ENCODE results near the gene ZFP92.
A peak's percentile ranks its signal among the peaks of the same experiment; 100 is the strongest.

Gene ZFP92, protein sequence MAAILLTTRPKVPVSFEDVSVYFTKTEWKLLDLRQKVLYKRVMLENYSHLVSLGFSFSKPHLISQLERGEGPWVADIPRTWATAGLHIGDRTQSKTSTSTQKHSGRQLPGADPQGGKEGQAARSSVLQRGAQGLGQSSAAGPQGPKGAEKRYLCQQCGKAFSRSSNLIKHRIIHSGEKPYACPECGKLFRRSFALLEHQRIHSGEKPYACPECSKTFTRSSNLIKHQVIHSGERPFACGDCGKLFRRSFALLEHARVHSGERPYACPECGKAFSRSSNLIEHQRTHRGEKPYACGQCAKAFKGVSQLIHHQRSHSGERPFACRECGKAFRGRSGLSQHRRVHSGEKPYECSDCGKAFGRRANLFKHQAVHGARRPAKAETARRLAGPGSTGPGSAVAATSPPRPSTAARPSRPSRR

DNA sequence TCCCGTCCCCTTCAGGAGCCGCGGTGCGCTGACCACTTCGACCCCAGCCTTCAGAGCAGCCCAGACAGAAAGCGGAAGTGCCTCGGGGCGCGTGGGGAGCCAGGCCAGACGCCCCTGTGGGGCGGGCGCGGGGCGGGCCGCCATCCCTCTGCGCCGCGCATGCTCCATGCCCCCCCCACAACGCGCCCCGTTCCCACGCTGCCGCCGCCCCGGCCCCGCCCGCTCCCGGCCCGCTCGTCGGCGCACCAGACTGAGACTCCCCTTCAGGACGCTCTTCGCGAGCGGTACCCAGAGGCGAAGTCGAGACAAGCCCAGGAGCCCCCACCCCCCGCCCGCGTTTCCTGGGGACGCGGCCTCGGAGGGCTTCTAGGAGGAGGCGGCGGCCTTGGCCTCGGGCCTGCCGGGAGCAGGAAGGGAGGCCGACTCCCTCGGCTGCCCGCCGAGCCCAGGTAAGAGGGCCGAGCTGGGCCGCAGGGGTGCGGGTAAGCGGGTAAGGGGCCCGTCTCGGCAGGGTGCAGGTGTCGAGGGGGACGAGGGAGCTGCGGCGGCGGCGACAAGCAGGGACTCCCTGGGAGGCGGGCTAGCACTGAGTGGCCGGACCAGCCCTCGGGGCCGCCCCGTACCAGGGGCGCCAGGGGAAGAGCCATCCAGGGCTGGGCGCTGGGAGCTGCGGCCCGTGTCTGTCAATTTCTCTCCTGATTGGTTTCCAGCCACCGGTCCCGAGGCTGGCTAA lies at the start of gene ZFP92:
Gene ZFP92, plus strand, starts transcription at position 218 of the 733 bp plus-strand sequence. CDS start 6,851 bp downstream, outside the sequence.
- Histone ChIP-seq H3K36me3 (ENCODE audit: insufficient read depth, low read length) (no peaks in the 10 kb centered on the region), H3K9ac (ENCODE audit: low read depth, low read length) (peak within 1 kb of the TSS; percentile 10; the same call in 1 of the 2 replicates), H3K4me1 (ENCODE audit: insufficient read depth, low read length) (no peaks in the 10 kb centered on the region; the same call in 1 of the 2 replicates), H3K9me3 (ENCODE audit: control insufficient read depth, insufficient read depth, low read length) (no peaks in the 10 kb centered on the region)

DNA sequence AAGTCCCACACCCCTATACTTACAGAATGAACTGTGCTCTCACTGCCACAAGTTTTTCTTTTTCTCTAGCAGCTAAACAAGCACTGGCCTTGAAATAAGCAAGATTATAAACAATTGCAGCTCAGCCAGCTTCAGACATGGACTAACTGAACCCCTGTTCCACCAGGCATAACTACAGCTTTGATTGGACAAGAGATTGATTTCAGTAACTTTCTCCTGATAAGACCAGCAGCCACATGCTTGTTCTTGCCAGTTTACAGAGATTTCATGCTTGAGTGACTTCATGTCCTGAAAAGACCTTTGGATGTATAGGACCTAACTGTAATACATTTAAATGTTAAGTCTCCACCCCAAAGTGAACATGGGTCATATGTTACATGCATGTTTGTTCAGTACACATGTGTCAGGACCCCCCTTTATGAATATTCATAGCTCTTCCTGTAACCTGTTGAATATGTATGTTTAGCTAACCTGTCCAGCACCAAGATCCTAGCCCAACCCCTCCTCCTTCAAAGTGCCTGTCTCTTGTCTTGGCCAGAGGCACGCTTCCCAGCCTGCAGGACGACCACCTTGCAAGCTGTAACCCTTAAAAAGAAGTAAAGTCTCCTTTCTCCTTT lies 49.4 kb upstream of the ZFP92 start:
- no peak overlapping the region for H3K9ac ChIP-seq (ENCODE audit: low read depth, low read length)
- H3K36me3 ChIP-seq (ENCODE audit: insufficient read depth, low read length): no peaks in the 10 kb centered on the region
- H3K9me3 ChIP-seq (ENCODE audit: control insufficient read depth, insufficient read depth, low read length): peaks cover 3% of the 10 kb centered on the region; the same call in 1 of the 2 replicates
- H3K4me1 ChIP-seq (ENCODE audit: insufficient read depth, low read length): no peaks in the 10 kb centered on the region

DNA sequence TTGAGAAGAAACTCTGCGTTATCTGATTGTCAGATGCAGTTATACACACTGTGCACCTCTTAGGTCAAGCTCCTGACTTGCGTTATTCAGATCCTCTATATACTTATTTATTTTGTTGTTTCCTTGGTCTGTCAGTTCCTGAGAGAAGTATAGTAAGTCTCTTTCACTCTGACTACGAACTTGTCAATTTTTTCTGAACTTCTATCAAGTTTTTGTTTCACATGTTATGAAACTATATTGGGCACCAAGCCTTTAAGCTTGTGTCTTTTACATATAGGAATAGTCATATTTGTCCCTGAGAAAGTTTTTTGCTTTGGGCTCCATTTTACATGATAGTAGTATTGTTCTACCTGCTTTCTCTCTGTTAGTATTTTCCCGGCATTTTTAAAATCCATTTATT lies 45.6 kb upstream of the ZFP92 start:
- H3K9me3 ChIP-seq (ENCODE audit: control insufficient read depth, insufficient read depth, low read length): no peaks in the 10 kb centered on the region; the same call in 1 of the 2 replicates
- no peaks in the 10 kb centered on the region for H3K4me1 ChIP-seq (ENCODE audit: insufficient read depth, low read length)
- H3K9ac ChIP-seq (ENCODE audit: low read depth, low read length): no peak overlapping the region
- no peaks in the 10 kb centered on the region for H3K36me3 ChIP-seq (ENCODE audit: insufficient read depth, low read length)

DNA sequence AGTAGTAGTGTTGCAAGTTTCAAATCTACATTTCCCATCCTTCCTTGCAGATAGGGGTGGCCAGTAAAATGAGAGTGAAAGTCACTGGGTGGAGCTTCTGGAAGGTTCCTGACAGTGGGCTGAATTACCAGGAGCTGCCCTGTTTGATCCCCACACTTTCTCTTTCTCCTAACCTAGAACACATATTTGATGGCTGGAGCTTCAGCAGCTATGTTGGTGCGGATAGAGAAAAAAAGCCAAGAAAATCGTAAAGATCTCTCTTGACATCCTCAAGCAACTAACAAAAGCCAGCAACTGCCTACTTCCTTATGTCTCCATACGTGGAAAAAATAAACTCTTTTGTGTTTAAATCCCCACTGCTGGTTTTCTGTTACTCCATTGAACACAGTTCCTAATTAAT lies 45.2 kb upstream of the ZFP92 start:
- Histone ChIP-seq H3K36me3 (ENCODE audit: insufficient read depth, low read length) (no peaks in the 10 kb centered on the region), H3K9me3 (ENCODE audit: control insufficient read depth, insufficient read depth, low read length) (no peaks in the 10 kb centered on the region; the same call in 1 of the 2 replicates), H3K4me1 (ENCODE audit: insufficient read depth, low read length) (no peaks in the 10 kb centered on the region), H3K9ac (ENCODE audit: low read depth, low read length) (no peak overlapping the region)

DNA sequence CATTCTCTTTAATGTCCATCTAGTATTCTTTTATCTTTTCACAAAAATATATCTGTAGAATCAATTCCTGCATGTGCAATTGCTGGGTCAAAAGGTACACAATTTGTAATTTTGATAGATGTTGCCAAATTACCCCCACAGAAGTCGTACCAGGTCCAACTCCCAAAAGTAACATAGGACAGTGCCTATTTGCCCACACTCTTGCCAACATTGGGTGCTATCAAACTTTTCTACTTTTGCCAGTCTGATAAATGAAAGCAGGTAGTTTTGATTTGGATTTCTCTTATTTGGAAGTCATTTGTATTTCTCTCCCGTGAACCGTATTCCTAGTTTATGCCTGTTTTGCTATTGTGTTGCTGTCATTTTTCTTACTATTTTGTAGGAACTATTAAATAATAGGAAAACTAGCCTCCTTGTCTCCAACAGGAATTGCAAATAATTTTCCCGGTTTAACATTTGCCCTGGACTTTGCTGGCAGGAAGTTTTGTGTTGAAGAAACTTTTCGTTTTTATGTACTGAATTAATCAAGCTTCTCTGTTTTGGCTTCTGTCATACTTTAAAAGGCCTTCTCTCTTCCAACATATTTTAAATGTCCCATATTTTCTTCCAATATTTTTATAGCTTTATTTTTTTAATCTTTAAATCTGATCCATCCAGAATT lies 44.3 kb upstream of the ZFP92 start:
- H3K9me3 ChIP-seq (ENCODE audit: control insufficient read depth, insufficient read depth, low read length): no peaks in the 10 kb centered on the region; the same call in 1 of the 2 replicates
- no peak overlapping the region for H3K9ac ChIP-seq (ENCODE audit: low read depth, low read length)
- no peaks in the 10 kb centered on the region for H3K4me1 ChIP-seq (ENCODE audit: insufficient read depth, low read length)
- H3K36me3 ChIP-seq (ENCODE audit: insufficient read depth, low read length): no peaks in the 10 kb centered on the region

DNA sequence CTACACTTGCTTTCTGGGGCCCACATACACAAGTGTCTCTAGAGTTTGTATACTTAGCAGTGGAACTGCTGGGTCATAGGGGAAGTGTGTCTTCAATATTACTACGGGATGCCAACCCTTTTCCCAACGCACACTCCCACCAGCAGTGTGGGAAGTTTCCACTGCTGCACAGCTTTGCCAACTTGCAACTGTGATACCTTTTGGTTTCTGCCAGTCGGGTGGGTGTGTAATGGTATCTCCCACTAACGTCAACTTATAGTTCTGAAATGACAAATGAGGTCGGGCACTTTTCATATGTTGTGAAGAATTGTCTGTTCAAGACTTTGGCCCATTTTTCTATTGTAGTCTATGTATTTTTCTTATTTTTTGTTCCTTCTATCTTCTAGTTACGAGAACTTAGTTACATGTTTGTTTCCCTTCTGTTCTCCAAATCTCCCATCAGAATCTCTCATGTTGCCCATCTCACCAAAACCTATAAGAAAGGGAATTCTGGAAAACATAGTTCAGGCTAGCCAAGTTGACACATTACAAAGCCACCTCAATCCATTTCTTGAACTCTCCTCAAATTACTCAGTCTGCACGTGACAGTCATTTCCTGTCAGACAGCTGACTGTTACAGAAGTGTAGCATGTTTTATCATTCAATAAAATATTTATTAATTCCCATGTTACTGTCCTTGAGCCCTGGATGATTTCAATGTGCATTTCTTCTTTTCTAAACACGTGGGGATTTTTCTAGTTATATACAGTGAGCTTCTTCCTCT lies 40.8 kb upstream of the ZFP92 start:
- H3K9ac ChIP-seq (ENCODE audit: low read depth, low read length): no peak overlapping the region
- no peaks in the 10 kb centered on the region for H3K36me3 ChIP-seq (ENCODE audit: insufficient read depth, low read length)
- H3K4me1 ChIP-seq (ENCODE audit: insufficient read depth, low read length): no peaks in the 10 kb centered on the region
- H3K9me3 ChIP-seq (ENCODE audit: control insufficient read depth, insufficient read depth, low read length): no peaks in the 10 kb centered on the region; the same call in 1 of the 2 replicates

DNA sequence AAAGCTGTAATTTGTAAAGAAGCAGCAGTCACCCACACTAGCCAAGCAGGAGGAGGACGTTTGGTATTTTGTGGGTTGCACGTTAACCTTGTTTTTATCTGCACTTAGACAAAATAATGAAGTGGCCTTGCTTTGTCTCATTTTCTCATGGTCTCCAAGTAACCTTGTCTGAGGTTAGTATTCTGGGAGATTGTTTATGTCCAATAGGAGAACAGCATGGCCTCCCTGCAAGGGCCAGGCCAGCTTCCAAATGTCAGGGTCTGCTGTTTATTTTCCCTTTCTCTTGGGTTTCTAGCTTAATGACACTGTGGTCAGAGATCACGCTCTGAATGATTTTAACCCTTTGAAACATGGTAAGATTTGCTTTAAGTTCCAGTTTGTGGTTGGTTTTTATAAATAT lies 40.0 kb upstream of the ZFP92 start:
- H3K36me3 ChIP-seq (ENCODE audit: insufficient read depth, low read length): no peaks in the 10 kb centered on the region
- no peaks in the 10 kb centered on the region for H3K4me1 ChIP-seq (ENCODE audit: insufficient read depth, low read length)
- no peak overlapping the region for H3K9ac ChIP-seq (ENCODE audit: low read depth, low read length)
- no peaks in the 10 kb centered on the region; the same call in 1 of the 2 replicates for H3K9me3 ChIP-seq (ENCODE audit: control insufficient read depth, insufficient read depth, low read length)

DNA sequence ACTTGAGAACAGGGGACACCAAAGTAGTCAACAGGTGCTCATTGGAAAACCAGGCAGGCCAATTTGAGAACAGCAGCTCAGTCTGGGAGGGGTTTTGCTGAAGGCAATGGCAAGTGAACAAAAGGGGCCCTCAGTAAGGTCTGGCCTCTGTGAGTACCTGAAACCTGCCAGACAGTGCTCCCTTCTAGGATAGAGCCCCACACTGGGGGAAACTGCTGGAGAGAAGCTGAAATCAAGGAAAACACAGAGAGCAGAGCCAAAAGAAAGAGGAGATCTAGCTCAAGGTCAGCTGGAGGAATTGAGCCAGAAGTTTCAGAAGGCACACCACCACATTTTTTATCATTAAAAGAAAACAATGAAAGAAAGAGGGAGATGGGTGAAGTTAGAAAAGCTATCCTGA lies 38.3 kb upstream of the ZFP92 start:
- Histone ChIP-seq H3K9ac (ENCODE audit: low read depth, low read length) (no peak overlapping the region), H3K4me1 (ENCODE audit: insufficient read depth, low read length) (no peaks in the 10 kb centered on the region), H3K36me3 (ENCODE audit: insufficient read depth, low read length) (no peaks in the 10 kb centered on the region), H3K9me3 (ENCODE audit: control insufficient read depth, insufficient read depth, low read length) (no peaks in the 10 kb centered on the region; the same call in 1 of the 2 replicates)

DNA sequence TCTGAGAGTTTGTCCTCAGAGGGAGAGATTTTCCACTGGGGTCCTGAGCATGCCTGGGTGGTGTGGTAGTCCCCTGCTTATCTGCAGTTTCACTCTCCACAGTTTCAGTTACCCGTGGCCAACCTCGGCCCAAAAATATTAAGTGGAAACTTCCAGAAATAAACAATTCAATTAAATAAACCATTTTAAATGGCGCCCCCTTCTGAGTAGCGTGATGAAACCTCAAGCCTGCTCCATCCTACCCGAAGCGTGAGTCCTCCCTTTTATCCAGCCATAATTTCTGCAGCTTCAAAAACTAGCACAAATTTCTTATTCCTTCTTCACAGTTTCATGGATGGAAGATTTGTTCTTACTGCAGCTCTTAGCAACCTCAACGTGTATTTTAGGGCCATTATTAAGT lies 36.8 kb upstream of the ZFP92 start:
- no peaks in the 10 kb centered on the region; the same call in 1 of the 2 replicates for H3K9me3 ChIP-seq (ENCODE audit: control insufficient read depth, insufficient read depth, low read length)
- no peaks in the 10 kb centered on the region for H3K36me3 ChIP-seq (ENCODE audit: insufficient read depth, low read length)
- no peaks in the 10 kb centered on the region for H3K4me1 ChIP-seq (ENCODE audit: insufficient read depth, low read length)
- H3K9ac ChIP-seq (ENCODE audit: low read depth, low read length): no peak overlapping the region

DNA sequence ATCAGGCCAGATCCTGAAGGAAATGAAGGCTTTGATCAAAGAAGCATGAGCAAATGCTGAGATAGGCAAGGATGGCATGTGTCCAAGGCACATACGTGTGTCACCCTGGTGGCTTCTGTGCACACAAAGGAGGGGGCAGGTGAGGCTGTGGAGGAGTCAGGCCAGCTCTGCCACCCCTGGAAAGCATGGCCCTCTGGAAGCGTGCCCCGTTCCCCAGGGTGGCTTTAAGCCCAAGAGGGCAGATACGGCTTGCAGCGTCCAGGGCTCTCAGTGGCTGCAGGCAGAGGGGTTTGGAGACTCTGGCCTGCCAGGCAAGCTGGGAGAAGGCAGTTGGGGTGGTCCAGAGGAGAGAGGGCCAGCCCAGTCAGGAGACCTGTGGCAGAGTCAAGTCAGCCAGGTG lies 35.7 kb upstream of the ZFP92 start:
- Histone ChIP-seq H3K4me1 (ENCODE audit: insufficient read depth, low read length) (no peaks in the 10 kb centered on the region), H3K36me3 (ENCODE audit: insufficient read depth, low read length) (no peaks in the 10 kb centered on the region), H3K9me3 (ENCODE audit: control insufficient read depth, insufficient read depth, low read length) (no peaks in the 10 kb centered on the region), H3K9ac (ENCODE audit: low read depth, low read length) (no peak overlapping the region)

DNA sequence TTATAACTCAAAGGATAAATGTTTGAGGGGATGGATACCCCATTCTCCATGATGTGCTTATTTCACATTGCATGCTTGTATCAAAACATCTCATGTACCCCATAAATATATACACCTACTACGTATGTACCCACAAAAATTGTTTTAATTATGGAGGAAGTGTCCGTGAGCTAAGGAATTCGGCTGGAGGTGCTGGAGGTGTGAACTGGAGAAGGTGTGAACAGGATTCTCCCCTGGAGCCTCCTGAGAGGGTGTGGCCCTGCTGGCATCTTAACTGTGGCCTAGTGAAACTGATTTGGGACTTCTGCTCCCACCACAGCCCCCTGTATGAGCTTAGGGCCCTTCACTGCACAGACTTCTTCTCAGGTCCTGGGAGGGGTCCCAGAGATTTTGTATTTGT lies 33.5 kb upstream of the ZFP92 start:
- H3K36me3 ChIP-seq (ENCODE audit: insufficient read depth, low read length): no peaks in the 10 kb centered on the region
- H3K9ac ChIP-seq (ENCODE audit: low read depth, low read length): no peak overlapping the region
- H3K4me1 ChIP-seq (ENCODE audit: insufficient read depth, low read length): no peaks in the 10 kb centered on the region
- H3K9me3 ChIP-seq (ENCODE audit: control insufficient read depth, insufficient read depth, low read length): no peaks in the 10 kb centered on the region

DNA sequence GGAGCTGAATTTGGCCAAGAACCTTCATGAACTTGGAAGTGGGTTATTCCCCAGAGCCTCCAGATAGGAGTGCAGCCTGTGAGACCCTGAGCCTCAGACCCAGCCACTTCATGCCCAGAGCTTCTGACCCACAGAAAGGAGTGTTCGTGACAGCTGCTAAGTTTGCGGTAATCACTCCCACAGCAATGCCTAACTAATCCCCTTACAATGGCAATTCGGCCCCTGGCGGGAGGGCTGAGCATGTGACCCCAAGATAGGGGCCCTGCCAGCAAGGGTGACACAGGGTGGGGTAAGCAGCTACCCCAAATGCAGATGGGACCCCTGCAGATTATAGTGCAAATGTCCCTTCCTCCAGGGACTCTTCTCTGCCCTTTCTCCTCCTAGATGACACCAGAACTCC lies 32.7 kb upstream of the ZFP92 start:
- Histone ChIP-seq H3K9me3 (ENCODE audit: control insufficient read depth, insufficient read depth, low read length) (no peaks in the 10 kb centered on the region), H3K36me3 (ENCODE audit: insufficient read depth, low read length) (no peaks in the 10 kb centered on the region), H3K4me1 (ENCODE audit: insufficient read depth, low read length) (no peaks in the 10 kb centered on the region), H3K9ac (ENCODE audit: low read depth, low read length) (no peak overlapping the region)

DNA sequence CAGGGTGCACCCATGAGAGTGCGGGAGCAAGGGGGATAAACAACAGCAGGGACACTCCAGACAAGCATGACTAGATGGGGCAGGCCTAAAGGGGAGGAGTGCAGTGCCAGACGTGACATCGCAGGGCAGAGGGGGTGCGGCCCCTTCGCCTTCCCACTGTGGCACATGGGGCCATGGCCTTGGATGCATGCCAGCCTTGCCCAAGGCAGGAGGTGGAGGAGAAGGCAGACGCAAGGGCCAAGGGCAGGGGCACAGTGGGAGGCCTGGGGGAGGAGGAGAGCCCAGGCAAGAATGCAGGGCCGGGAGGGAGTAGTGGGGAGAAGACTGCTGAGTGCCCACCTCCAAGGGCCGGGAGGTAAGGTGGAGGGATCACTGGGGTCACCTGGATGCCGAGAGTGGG lies 31.8 kb upstream of the ZFP92 start:
- no peak overlapping the region for H3K9ac ChIP-seq (ENCODE audit: low read depth, low read length)
- H3K9me3 ChIP-seq (ENCODE audit: control insufficient read depth, insufficient read depth, low read length): no peaks in the 10 kb centered on the region
- no peaks in the 10 kb centered on the region for H3K4me1 ChIP-seq (ENCODE audit: insufficient read depth, low read length)
- H3K36me3 ChIP-seq (ENCODE audit: insufficient read depth, low read length): no peaks in the 10 kb centered on the region

All from ES-I3 (cell line).